HS-27A (cell line): ENCODE results near the gene COQ8A.
"Not testable (repeated sequence)": the region's sequence is repeated elsewhere in the genome, so short reads cannot be mapped to it uniquely, and the experiment has no call there.

ENCODE experiments used
- DNase-seq: peaks from one replicate; pipeline ENCODE4 v3.0.0-alpha.2; 2012; ENCODE audit warnings: low read depth, missing footprints

The COQ8A gene

DNA sequence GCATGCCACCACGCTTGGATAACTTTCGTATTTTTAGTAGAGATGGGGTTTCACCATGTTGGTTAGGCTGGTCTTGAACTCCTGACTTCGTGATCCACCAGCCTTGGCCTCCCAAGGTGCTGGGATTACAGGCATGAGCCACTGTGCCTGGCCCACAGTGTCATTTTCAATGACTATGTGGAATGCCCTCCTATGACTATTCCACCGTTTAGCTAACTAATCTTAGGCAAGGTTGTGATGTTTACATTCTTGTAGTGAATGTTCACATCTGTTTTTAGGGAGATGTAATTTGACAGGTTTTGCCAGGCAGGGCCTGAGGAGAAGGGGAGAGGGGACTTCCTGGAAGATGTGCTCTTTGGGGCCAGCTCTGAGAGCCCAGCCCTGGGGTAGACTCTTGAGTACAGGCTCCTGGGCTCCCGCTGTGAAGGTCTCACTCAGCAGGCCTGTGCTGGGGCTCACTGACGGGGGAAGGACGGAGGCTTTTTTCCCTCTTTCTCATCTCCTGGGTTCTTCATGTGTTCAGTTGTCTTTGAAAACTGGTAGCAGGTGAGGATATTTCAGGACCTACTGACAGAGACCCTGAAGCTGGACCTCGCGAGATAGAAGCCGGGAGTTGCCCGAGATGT is 13.2 kb downstream of the COQ8A start:
- DNase-seq: no peak

DNA sequence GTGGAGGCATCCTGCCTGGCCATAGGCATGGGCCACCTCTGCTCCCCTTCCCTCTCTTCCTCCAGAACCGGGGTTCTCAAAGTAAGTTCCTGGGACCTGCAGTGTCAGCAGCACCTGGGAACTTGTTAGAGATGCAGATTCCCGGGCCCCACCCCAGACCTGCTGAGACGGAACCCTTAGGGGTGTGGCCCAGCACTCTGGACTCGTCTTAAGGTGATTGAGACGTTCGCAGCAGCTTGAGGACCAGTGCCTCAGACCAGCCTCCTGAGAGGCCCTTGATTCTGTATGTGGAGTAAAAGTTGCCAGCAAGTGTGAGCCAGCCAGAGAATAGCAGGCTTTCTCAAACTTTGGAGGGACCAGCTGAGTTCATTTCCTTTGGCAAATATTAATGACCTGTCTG is 14.2 kb downstream of the COQ8A start:
- no peak for DNase-seq

GRCh38 chr1:226954777-226955176 is 14.7 kb downstream of the COQ8A start:
- DNase-seq: no peak

DNA sequence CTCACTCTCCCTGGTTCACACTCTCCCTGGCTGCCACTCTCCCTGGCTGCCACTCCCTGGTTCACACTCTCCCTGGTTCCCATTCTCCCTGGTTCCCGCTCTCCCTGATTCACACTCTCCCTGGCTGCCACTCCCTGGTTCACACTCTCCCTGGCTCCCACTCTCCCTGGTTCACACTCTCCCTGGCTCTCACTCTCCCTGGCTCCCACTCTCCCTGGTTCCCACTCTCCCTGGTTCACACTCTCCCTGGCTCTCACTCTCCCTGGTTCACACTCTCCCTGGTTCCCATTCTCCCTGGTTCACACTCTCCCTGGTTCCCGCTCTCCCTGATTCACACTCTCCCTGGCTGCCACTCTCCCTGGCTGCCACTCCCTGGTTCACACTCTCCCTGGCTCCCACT is 15.8 kb downstream of the COQ8A start:
- not testable (repeated sequence) for DNase-seq

DNA sequence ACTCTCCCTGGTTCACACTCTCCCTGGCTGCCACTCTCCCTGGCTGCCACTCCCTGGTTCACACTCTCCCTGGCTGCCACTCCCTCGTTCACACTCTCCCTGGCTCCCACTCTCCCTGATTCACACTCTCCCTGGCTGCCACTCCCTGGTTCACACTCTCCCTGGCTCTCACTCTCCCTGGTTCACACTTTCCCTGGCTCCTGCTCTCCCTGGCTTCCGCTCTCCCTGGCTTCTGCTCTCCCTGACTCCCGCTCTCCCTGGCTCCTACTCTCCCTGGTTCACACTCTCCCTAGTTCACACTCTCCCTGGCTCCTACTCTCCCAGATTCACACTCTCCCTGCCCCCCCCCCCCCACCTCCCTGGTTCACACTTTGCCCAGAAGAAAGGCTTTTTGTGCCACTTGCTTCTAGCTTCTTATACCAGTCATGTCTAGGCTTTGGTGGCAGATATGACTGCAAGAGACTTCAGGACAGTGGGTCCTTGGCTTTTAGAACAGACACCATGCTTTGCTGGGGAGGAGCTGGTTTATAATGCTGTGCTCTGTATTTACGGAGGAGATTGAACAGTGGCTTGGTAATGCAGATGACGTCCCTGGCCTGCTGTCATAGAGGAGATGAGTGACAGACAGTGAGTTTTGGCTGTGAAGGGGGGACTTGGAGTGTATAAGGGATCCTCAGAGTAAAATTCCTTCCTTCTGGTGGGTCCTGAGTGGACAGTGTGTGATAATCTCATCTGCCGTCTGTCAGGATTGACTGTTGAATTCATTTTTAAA is 17.0 kb downstream of the COQ8A start:
- no peak for DNase-seq

GRCh38 chr1:226957714-226958113 is 17.6 kb downstream of the COQ8A start:
- no peak for DNase-seq

DNA sequence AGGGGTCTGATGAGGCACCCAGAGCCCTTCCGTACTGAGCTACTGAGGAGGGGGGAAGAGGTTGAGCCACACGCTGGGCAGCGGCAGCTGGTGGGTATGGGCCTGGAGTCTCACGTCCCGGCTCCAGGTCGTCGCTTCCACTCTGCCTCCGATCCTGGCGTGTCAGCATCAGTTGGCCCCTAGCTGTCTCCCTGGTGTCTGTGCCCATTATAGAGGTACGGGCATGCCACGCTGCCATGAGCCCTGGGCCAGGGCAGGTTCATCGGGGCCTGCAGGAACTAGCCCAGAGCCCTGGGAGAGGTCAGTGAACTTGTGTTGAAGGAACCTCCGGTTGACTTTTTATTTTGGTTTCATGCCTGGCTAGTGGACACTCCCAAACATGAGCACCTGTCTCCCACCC is 18.2 kb downstream of the COQ8A start:
- no peak for DNase-seq

DNA sequence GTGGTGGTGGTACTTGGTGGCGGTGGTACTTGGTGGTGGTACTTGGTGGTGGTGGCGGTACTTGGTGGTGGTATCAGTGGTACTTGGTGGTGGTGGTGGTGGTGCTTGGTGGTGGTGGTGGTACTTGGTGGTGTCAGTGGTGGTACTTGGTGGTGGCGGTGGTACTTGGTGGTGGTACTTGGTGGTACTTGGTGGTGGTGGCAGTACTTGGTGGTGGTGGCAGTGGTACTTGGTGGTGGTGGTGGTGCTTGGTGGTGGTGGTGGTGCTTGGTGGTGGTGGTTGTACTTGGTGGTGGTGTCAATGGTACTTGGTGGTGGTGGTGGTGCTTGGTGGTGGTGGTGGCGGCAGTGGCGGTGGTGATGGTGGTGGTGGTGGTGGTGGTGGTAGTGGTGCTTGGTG is 20.2 kb downstream of the COQ8A start:
- no peak for DNase-seq

DNA sequence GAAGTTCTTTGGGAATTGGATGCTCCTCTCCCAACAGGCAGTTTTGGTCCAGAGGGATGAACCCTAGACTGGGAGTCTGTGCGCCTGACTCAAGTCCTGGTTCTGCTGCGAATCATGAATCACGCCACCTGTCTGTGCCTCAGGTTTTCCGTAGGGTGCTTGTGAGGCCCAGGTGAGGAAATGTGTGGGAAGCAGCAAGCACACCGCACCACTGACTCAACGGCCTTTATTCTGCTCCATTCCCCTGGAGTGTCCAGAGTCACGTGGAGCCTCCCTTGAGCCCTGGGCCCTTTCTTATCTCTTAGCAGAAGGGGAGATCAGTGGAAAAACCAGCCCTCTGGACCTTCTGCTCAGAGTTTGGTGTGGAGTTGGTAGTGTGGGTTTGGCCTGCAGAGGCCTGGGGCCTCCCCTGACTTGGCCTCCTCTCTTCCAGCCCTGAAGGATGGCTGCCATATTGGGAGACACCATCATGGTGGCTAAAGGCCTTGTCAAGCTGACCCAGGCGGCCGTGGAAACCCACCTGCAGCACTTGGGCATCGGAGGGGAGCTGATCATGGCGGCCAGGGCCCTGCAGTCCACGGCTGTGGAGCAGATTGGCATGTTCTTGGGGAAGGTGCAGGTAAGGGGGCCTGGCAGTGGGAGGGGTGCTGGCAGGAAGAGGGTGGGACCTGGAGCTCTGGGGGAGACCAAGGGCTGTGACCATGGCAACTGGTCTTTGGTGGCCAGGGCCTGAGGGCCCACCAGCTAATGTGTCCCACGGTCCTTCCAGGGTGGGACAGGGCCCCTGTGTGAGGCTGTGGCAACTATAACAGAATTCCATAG is 21.1 kb downstream of the COQ8A start:
- DNase-seq: no peak

- DNase-seq: no peak
Measured at GRCh38 chr1:226962421-226963391, 22.6 kb downstream of the COQ8A start.

DNA sequence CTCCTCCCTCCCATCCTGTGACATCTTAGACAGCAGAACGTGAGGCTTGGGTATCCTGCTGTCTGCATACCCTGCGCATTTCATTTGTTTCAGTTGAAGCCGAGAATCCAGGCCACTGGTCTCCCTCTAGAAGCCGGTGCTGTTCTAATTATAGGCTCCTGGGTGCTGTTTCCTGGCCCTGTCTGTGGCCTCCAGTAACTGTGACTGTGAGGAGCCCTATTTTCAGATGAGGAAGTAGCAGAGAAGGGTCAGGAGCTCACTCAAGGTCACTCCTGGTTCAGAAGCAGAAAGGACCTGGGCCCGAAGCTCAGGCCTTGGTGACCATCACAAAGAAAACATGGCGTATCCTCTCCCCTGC is 24.0 kb downstream of the COQ8A start:
- DNase-seq: no peak

DNA sequence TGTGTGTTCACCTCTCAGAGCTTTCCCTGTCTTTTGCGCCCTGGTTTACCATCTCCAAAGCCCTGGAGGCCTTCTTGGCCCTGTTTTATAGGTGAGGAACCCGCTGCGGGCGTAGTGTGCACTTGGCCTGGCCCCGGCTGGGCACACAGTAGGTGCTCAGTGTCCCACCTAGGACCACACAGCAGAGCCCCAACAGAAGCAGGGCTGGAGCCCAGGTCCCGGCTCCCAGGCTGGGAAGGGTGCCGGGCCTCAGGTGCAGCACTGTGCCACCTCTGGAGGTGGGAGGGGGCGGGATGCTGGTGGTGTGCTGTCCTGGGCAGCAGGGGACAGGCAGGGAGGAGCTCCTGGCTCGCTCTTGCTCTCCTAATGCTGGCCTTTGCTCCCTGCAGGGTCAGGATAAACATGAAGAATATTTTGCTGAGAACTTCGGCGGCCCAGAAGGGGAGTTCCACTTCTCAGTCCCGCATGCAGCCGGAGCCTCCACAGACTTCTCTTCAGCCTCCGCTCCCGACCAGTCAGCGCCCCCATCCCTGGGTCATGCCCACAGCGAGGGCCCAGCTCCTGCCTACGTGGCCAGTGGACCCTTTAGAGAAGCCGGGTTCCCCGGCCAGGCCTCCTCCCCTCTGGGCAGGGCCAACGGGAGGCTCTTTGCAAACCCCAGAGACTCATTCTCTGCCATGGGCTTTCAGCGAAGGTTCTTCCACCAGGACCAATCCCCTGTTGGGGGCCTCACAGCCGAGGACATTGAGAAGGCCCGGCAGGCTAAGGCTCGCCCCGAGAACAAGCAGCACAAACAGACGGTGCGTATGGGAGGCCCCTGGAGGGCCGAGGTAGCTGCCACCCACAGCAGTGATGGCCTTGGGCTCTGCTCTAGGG is 24.8 kb downstream of the COQ8A start:
- no peak for DNase-seq

DNA sequence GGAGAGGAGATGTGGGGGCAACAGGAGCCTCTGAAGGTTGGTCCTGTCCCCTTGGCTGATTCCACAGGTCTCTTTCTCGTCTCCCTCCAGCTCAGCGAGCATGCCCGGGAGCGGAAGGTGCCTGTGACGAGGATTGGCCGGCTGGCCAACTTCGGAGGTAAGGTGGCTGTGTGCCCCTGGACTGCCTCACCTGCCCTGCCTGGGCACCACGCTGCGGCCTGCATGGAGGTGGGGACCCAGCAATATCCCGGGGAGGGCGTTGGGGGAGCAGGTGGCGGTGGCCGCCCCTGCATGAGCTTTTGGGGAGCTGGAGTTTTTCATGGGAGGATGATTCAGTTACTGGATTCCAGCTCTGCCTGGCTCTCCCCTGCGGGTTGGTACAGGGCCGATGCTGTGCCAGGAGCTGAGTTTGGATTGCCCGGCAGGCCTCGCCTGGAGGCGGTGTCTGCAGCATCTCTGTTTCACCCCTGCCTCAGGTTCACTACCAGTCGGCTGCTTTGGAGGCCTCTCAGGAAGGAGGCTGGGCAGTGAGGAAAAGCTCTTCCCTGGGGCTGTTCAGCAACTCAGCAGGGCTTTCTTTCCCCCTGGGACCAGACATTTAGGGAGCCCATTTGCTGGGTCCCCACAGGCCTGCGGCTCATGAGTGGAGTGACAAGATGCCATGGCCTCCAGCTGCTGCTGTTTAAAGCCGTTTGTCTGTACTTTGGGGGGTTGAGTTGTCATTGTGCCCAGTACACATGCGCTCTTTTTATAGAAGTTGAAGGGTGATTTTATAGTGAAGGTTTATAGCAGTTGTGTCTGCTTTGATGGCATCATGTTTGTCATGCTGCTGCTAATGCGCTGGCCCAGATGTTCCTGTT is 25.7 kb downstream of the COQ8A start:
- DNase-seq: no peak

- DNase-seq: no peak
Measured at GRCh38 chr1:226966683-226967082, 26.6 kb downstream of the COQ8A start.

DNA sequence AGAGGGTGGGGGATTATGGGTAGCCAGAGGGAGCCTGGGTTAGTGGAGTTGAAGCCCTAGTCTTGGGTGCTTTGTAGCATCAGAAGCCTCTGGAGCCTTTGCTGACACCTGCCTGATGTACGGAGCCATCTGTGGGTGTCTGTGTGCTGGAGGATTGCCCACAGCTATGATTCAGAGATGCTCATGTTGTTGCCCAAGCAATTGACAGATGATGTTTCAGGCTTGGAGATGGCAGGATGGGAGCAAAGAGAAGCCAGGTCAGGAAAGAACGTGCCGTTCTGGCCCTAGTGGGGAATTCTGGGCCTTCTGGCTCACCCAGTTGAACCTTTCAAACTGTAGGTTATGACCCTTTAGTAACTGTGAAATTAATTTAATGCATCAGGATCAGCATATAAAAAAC is 27.6 kb downstream of the COQ8A start:
- DNase-seq: no peak

GRCh38 chr1:226971765-226972164 is 31.7 kb downstream of the COQ8A start:
- no peak for DNase-seq

DNA sequence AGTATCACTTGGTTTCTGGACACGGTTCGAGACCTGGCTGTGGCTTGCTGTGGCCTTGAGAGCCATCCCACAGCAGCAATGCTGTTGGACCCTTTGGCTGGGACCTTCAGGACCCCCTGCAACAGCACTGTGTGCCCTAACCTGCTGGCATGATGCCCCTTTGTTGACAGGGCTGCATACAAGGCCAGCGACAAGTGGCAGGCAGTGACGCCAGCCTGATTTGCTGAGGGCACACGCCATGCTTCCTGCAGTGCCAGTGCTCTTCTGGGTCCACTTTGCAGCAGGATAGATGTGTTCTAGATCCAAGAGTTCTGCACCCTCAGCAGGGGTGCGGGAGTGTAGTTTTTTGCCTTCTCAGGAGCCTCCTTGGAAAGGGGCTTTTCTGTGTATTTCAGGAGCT is 32.8 kb downstream of the COQ8A start:
- no peak for DNase-seq

- no peak for DNase-seq
Measured at GRCh38 chr1:226973371-226973897, 33.3 kb downstream of the COQ8A start.

- no peak for DNase-seq
Measured at GRCh38 chr1:226973898-226974543, 33.9 kb downstream of the COQ8A start.
